Measurements from ENCODE around the gene CLEC14A.

Gene CLEC14A

GRCh38 chr14:38205119-38205813 lies 50.6 kb downstream of the CLEC14A start:
- DNase-seq: no peak

DNA sequence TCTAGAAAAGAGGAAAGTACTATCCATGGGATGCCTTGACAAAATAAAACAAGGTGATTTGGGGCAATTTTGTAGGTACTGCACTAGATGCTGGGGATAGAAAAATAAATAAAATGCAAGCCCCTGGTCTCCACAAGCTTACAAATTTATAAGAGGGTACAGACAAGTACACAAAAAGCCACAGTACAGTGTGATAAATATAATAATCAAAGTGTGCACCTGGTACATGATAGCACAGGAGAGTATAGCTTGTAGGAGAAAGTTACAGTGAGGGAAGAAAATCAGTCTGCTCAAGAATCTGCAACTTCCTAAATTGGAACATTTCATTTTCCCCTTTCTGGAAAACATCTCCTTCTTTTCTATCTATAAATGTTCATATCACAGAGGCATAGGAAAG lies 51.2 kb downstream of the CLEC14A start:
- DNase-seq: no peak
